NCI-H69 (cell line): Measurements from ENCODE around the gene HSPA12A.
"Not testable (repeated sequence)": the region's sequence is repeated elsewhere in the genome, so short reads cannot be mapped to it uniquely, and the experiment has no call there.

ENCODE experiments used
- DNase-seq: peaks from one replicate; lab custom pipeline; 2025; lab: John Stamatoyannopoulos, UW

The HSPA12A gene

GRCh38 chr10:116715341-116715740, 27.0 kb downstream of the HSPA12A start:
- no peak for DNase-seq

GRCh38 chr10:116713846-116714245, 28.5 kb downstream of the HSPA12A start:
- no peak for DNase-seq

- DNase-seq = peak; percentile 68
These were observed 29.3 kb downstream of the HSPA12A start for GRCh38 chr10:116712989-116713543.

GRCh38 chr10:116712519-116712918, 29.8 kb downstream of the HSPA12A start:
- DNase-seq = peak; percentile 9

GRCh38 chr10:116711803-116712202, 30.6 kb downstream of the HSPA12A start:
- DNase-seq = not testable (repeated sequence)

- peak; percentile 96 for DNase-seq
These were observed 32.3 kb downstream of the HSPA12A start for GRCh38 chr10:116710076-116710475.

- DNase-seq = no peak
These were observed 33.5 kb downstream of the HSPA12A start for GRCh38 chr10:116708877-116709276.

- no peak for DNase-seq
These were observed 34.0 kb downstream of the HSPA12A start for GRCh38 chr10:116708391-116708821.

GRCh38 chr10:116707981-116708380, 34.4 kb downstream of the HSPA12A start:
- DNase-seq = no peak

GRCh38 chr10:116706281-116706680, 36.1 kb downstream of the HSPA12A start:
- DNase-seq = peak; percentile 9

- no peak for DNase-seq
These were observed 36.9 kb downstream of the HSPA12A start for GRCh38 chr10:116705498-116705897.

- DNase-seq = peak; percentile 83
These were observed 37.4 kb downstream of the HSPA12A start for GRCh38 chr10:116704926-116705325.

GRCh38 chr10:116702165-116702564, 40.2 kb downstream of the HSPA12A start:
- no peak for DNase-seq

- DNase-seq = peak; percentile 74
These were observed 42.8 kb downstream of the HSPA12A start for GRCh38 chr10:116699471-116700150.

GRCh38 chr10:116699049-116699448, 43.3 kb downstream of the HSPA12A start:
- no peak for DNase-seq

GRCh38 chr10:116698364-116698763, 44.0 kb downstream of the HSPA12A start:
- DNase-seq = no peak

GRCh38 chr10:116697816-116698215, 44.5 kb downstream of the HSPA12A start:
- DNase-seq = no peak

- DNase-seq = no peak
These were observed 45.4 kb downstream of the HSPA12A start for GRCh38 chr10:116696919-116697318.

- DNase-seq = no peak
These were observed 47.5 kb downstream of the HSPA12A start for GRCh38 chr10:116694927-116695268.

- DNase-seq = peak; percentile 12
These were observed 48.0 kb downstream of the HSPA12A start for GRCh38 chr10:116694243-116694926.

GRCh38 chr10:116692225-116692624, 50.1 kb downstream of the HSPA12A start:
- no peak for DNase-seq

- no peak for DNase-seq
These were observed 50.7 kb downstream of the HSPA12A start for GRCh38 chr10:116691635-116692034.
